ENCODE data around the gene GAB4.

GRCh38 chr22:16962501-16962900 lies 45.5 kb downstream of the GAB4 start:
- TF ChIP-seq EZH2 (IDR thresholded peaks at IDR 0.05; ENCODE audit: low read depth, unreplicated experiment) (no peak), CTCF (conservative IDR thresholded peaks at IDR 0.05; ENCODE audit: low read depth in 2 of 2) (no peak), POLR2AphosphoS5 (IDR thresholded peaks at IDR 0.05; ENCODE audit: low read depth) (no peak), NANOG (IDR thresholded peaks at IDR 0.05; ENCODE audit: borderline replicate concordance) (no peak), JUNB (IDR thresholded peaks at IDR 0.05; ENCODE audit: unreplicated experiment) (no peak), REST (IDR thresholded peaks at IDR 0.05; ENCODE audit: unreplicated experiment) (no peak), EZH2phosphoT487 (IDR thresholded peaks at IDR 0.05; ENCODE audit: unreplicated experiment) (no peak), ETS1 (IDR thresholded peaks at IDR 0.05) (no peak), CREB1 (CRISPR knock-in tag; IDR thresholded peaks at IDR 0.05; ENCODE audit: low read depth) (no peak)
